DMS79 treated with DMSO at 0.1 percent for 48 hours (cell line): ENCODE measurements around the gene UQCC5.

Experiments
- DNase-seq: peaks from one replicate; lab custom pipeline; 2025; lab: John Stamatoyannopoulos, UW

Gene UQCC5

DNA sequence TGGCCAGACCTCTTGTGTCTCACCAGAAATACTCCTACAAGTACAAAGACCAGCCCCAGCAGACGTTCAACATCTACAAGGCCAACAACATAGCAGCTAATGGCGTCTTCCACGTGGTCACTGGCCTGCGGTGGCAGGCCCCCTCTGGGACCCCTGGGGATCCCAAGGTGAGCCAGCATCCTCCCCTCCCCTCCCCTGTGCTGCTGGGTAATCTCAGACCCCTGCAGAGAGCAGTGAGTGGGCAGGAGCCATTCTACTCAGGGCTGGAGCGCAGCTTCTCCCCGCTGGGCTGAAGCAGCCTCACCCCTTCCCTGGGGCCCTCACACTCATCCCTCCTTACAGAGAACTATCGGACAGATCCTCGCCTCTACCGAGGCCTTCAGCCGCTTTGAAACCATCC is 31.4 kb upstream of the UQCC5 start:
- DNase-seq, result no peak

- DNase-seq, result no peak
Observed at GRCh38 chr3:52506266-52506966, 30.0 kb upstream of the UQCC5 start.

- no peak for DNase-seq
Observed at GRCh38 chr3:52507359-52507758, 29.0 kb upstream of the UQCC5 start.

GRCh38 chr3:52509753-52510328 is 26.6 kb upstream of the UQCC5 start:
- DNase-seq, result no peak

- no peak for DNase-seq
Observed at GRCh38 chr3:52511509-52511908, 24.9 kb upstream of the UQCC5 start.

- no peak for DNase-seq
Observed at GRCh38 chr3:52512105-52512504, 24.3 kb upstream of the UQCC5 start.

DNA sequence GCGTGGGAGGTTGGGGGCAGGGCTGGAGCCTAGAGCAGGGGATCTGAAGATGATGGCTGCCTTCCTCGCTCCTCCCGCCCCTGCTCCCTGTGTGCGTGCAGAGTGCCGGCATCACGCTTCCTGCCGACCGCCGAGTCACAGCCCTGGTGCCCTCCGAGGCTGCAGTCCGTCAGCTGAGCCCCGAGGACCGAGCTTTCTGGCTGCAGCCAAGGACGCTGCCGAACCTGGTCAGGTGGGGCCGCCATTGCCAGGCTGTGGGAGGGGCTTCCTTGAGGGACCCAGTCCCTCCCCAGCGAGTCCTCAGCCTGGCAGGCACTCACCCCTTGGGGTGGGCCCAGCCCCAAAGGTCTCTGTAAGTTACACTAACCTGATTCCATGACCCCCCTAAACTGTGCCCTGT is 23.7 kb upstream of the UQCC5 start:
- DNase-seq, result no peak

DNA sequence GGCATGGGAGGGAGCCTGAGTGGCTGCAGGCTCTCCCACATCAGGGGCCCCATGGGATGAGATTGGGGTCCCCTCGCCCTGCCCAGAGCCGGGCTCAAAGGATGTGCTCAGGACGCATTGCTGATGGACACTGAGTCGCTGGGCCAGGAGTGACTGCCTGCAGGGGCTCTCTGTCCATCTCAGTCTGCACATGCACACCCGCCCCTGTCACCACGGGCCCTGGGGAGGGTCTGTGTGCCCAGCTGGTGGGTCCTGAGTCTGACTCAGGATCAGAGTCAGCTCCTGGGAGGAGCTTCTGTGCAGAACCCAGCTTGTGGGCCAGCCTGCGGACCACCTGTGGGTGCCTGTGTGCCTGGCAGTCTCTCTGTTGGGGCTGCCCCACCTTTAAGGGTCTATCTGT is 23.1 kb upstream of the UQCC5 start:
- DNase-seq, result no peak

DNA sequence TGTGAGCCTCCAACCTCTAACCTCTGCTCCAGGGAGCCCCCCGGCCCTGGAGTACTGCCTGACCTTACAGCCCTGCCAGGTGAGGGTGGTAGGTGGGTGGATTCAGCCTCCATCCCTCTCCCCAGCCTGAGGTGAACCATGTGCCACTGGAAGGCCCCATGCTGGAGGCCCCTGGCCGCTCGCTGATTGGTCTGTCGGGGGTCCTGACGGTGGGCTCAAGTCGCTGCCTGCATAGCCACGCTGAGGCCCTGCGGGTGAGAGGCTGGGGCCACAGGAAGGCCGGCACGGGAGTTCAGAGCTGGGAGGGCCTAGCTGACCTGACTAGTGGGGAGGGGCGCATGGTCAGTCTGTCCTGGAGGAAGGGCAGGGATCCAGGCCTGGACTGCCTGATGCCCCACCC is 21.8 kb upstream of the UQCC5 start:
- DNase-seq, result no peak

GRCh38 chr3:52515192-52515591 is 21.2 kb upstream of the UQCC5 start:
- DNase-seq, result no peak

- no peak for DNase-seq
Observed at GRCh38 chr3:52516509-52517195, 19.8 kb upstream of the UQCC5 start.

DNA sequence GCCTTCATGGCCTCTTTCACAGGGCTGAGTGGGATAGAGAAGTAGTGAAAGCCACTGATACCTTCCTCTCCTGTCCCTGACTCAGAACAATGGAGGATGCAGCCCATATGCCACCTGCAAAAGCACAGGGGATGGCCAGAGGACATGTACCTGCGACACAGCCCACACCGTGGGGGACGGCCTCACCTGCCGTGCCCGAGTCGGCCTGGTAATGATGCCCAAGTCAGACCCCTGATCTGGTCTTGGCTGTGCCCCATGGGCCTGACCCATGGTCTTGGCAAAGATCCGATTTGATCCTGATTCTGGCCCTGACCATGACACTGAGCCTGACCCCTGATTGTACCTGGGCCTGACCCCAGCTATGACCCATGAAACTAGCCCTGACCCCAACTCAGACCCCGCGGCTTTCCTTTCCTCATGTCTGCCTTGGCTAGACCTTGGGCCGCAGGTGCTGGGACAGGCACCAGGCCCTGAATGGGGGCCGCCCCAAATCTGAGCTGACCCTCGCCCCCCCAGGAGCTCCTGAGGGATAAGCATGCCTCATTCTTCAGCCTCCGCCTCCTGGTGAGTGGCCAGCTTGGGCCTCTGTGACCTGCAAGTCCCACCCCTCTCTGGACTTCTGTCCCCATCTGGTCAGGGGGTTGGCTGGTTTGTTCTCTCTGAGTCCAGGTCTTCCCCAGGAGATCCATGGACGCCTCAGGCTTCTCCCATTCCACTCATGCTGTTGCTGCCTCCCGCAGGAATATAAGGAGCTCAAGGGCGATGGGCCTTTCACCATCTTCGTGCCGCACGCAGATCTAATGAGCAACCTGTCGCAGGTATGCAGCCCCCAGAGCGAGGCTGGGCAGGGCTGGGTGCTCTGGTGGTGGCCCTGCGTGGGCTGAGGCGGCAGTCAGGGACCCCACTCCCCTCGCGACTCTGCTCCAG is 18.3 kb upstream of the UQCC5 start:
- DNase-seq, result no peak

DNA sequence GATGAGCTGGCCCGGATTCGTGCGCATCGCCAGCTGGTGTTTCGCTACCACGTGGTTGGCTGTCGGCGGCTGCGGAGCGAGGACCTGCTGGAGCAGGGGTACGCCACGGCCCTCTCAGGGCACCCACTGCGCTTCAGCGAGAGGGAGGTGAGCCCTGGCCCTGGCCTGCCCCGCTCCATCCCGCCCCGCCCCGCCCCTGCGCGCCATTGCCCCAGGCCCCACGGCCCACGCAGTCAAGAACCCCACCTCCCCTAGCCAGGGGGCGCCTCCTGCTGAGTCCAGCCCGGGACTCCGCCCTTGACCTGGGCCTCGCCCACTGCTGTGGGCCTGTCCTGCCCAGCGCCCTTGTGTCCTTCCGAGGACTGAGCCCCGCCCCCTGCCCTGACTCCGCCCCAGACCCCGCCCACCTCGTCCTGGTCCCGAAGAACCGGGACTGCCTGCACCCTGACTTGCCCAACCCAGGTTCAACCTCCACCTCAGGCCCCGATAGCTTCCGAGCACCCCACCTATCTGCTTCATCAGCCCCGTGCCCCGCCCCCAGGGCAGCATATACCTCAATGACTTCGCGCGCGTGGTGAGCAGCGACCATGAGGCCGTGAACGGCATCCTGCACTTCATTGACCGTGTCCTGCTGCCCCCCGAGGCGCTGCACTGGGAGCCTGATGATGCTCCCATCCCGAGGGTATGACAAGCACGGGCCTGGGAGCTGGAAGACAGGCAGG is 17.5 kb upstream of the UQCC5 start:
- DNase-seq, result no peak

- no peak for DNase-seq
Observed at GRCh38 chr3:52519445-52520140, 16.8 kb upstream of the UQCC5 start.

GRCh38 chr3:52520141-52520667 is 16.2 kb upstream of the UQCC5 start:
- DNase-seq, result no peak

DNA sequence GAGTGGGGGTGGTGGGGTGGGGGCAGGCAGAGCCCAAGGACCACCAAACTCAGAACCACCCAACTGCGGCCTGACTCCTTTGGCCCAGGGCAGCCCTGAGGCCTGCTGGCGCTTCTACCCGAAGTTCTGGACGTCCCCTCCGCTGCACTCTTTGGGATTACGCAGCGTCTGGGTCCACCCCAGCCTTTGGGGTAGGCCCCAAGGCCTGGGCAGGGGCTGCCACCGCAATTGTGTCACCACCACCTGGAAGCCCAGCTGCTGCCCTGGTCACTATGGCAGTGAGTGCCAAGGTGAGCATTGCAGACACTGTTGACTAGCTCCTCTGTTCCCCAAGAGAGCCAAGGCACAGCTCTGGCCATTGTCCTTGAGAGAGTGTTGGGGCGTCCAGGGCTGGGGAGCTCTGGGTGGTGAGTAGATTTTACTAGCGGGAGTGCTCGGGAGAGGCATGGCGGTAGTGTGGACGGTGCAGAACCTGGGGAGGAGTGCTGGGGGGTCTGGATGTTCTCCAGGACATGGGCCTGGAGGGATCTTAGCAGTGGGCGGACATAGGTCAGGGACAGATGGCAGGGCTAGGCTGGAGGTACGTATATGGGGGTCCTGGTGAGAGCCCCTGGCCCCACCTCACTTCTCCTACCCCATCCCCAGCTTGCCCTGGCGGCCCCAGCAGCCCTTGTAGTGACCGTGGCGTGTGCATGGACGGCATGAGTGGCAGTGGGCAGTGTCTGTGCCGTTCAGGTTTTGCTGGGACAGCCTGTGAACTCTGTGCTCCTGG is 15.5 kb upstream of the UQCC5 start:
- DNase-seq, result no peak

DNA sequence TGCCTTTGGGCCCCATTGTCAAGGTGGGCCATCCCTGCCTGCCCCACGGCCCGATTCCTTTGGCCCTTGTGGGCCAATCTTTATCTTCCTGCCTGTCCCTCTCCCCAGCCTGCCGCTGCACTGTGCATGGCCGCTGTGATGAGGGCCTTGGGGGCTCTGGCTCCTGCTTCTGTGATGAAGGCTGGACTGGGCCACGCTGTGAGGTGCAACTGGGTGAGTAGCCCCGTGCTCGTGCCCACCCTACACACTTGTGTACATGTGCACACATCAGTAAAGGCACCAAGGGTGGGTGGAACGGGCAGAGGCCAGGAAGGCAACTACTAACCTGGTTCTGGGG is 14.9 kb upstream of the UQCC5 start:
- no peak for DNase-seq

GRCh38 chr3:52521881-52522650 is 14.3 kb upstream of the UQCC5 start:
- no peak for DNase-seq

- DNase-seq, result no peak
Observed at GRCh38 chr3:52522651-52523251, 13.7 kb upstream of the UQCC5 start.
